GM21619 (cell line): ENCODE results near the gene S100Z.
"Not testable (repeated sequence)": the region's sequence is repeated elsewhere in the genome, so short reads cannot be mapped to it uniquely, and the experiment has no call there.

Experiments used
- ATAC-seq: cut with Tn5 transposase; IDR thresholded peaks from one replicate; pipeline ENCODE4 v1.9.1; 2021; ENCODE audit not compliant: unreplicated experiment

Gene S100Z

GRCh38 chr5:76822105-76822731, 27.6 kb upstream of the S100Z start:
- ATAC-seq, result not testable (repeated sequence)

- not testable (repeated sequence) for ATAC-seq
Measured at GRCh38 chr5:76826416-76826815, 23.4 kb upstream of the S100Z start.

DNA sequence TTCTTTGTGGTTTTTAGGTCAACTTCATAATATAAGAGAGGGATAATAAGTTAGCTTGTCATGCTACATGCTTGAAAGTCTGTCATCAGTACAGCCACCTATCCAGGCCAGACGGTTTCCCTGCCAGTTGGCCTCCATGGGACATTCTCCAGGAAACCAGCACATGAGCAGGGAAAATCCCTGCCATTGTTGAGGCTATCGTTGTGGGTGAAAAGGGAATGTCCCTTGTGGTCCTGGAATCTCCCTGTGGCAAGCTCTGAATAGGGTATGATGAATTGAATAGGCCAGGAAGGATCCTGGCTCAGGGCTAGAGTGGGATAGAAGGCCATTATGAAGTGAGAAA, 18.7 kb upstream of the S100Z start:
- no peak for ATAC-seq

- ATAC-seq, result no peak
Measured at GRCh38 chr5:76836181-76836580, 13.6 kb upstream of the S100Z start.

DNA sequence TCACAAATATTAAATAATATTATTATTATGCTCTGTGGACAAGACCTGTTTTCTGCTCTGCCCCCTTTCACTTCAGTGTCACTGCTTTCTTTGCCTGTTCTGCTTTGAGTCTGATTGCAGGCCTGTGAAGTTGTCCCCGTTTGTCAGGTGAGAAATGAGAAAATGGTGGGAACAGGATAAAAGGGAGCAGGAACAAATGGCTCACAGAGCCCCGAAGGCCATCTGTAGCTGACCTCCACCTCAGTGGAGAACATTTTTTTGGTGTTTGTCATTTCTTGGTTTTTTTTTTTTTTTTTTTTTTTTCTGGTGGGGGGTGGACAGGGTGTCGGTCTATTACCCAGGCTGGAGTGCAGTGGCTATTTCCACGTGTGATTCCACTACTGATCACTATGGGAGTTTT, 13.2 kb upstream of the S100Z start:
- no peak for ATAC-seq

- ATAC-seq, result no peak
Measured at GRCh38 chr5:76838481-76839261, 11.1 kb upstream of the S100Z start.

GRCh38 chr5:76841361-76841760, 8.5 kb upstream of the S100Z start:
- no peak for ATAC-seq

DNA sequence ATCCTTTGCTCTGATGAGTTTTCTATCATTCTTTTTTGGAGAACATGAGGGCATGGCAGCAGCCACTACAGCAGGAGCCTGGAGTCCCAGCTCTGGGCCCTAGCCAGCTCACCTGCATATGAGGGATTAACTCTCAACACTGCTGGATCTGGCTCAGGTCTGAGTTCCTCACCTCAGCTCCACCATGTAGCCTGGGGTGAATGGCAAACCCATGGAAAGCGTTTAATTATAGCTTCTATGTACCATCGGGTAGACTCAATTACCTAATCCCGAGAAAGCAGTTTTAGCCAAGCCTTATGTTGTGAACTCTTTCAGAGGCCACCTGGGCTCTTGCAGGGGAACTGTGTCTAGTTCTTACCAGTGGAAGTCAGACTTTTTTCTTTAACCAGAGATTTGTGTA, 3.9 kb upstream of the S100Z start:
- no peak for ATAC-seq

GRCh38 chr5:76850543-76851145, 830 bp downstream of the S100Z start:
- no peak for ATAC-seq

DNA sequence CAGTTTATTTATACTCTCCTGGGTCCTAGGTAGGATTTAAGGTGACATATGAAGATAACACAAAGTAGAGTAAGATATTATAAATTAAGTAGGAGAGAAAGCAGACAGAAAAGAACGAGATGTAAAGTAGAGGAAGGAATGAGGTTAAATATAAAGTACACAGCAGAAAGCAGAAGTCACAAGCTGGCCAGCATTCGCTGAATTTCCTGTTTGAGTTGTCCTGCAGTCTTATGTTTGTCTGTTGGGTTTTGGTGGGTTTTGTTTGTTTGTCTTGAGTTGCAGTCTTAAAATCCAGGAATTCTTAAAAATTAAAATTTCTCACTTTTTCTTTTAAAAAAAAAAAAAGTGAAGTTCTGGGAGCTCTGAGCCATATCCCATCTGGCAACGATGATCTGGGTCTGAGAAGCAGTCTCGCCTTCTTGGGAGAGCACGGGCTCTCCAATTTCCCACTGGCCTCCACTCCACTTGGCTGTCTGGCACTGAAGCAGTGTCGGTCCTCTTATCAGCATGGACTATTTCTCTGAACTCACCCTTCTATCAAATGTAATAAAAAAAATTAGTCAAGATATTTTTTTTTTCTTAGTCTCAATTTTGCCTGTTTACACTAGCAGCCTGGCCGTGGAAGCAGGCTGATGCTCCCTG, 2.0 kb downstream of the S100Z start:
- no peak for ATAC-seq

- ATAC-seq, result no peak
Measured at GRCh38 chr5:76852772-76853171, 3.0 kb downstream of the S100Z start.

GRCh38 chr5:76853741-76854140, 3.9 kb downstream of the S100Z start:
- ATAC-seq, result not testable (repeated sequence)

- ATAC-seq, result no peak
Measured at GRCh38 chr5:76854644-76855043, 4.8 kb downstream of the S100Z start.

DNA sequence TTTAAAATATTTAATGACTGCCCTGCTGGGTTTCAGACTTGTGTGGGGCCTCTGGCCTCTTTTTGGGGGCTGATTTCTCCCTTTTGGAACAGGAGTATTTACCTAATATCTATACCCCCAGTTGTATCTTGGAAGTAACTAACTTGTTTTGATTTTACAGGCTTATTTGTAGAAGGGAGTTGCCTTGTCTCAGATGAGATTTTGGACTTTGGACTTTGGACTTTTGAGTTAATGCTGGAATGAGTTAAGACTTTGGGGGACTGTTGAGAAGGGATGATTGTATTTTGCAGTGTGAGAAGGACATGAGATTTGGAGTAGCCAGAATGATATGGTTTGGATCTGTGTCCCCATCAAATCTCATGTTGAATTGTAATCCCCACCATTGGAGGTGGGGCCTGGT, 5.7 kb downstream of the S100Z start:
- ATAC-seq, result not testable (repeated sequence)

DNA sequence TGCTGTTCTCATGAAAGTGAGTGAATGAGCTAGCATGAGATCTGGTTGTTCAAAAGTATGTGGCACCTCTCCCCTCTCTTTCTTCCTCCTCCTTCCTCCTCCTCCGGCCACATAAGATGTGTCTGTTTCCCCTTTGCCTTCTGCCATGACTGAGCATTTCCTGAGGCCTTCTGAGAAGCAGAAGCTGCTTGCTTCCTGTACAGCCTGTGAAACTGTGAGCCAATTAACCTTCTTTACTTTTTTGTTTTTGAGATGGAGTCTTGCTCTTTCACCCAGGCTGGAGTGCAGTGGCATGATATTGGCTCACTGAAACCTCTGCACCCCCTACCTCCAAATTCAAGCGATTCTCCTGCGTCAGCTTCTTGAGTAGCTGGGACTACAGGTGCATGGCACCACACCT, 6.1 kb downstream of the S100Z start:
- ATAC-seq, result no peak

GRCh38 chr5:76856800-76857199, 7.0 kb downstream of the S100Z start:
- not testable (repeated sequence) for ATAC-seq

DNA sequence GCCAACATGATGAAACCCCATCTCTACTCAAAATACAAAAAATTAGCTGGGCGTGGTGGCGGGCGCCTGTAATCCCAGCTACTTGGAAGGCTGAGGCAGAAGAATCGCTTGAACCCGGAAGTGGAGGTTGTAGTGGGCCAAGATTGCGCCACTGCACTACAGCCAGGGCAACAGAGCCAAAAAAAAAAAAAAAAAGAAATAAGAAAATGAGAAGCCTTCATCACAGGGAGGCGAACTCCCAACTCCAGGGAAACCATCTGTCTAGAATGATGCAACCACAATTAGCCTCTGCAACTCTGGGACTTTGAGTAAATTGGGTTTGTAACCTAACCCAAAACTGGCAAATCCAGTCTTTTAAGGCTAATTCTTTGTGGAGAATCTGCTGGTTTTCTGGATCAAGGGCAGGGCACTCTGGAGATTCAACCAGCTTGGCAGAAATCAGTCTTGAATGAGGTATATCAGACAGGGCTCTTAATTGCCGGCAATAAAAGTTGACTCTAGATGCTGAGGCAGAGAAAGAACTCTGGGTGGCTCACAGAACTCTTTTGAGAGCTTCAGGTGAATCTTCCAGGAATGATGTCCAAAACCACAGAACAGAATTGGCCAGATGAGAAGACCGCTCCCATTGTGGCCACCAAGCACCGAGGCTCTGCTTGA, 9.9 kb downstream of the S100Z start:
- no peak for ATAC-seq

- no peak for ATAC-seq
Measured at GRCh38 chr5:76861612-76862011, 11.8 kb downstream of the S100Z start.

- ATAC-seq, result no peak
Measured at GRCh38 chr5:76863001-76863400, 13.2 kb downstream of the S100Z start.

DNA sequence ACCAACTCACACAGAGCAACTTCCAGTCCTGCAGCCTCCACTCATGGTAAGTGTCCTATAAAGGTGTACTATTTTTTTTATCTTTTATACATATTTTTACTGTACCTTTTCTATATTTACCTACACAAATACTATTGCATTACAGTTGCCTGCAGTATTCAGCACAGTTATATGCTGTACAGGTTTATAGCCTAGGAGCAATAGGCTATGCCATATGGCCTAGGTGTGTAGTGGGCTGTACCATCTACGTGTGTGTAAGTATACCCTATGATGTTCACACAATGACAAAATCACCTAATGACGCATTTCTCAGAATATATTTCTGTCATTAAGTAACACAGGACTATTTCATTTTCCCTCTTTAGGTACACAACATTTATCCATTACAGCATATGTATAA, 16.7 kb downstream of the S100Z start:
- no peak for ATAC-seq

GRCh38 chr5:76867038-76867437, 17.2 kb downstream of the S100Z start:
- no peak for ATAC-seq
